ENCODE data around the gene UST. TPM values are rescaled to one million over a fixed set of nuclear protein-coding genes. Genes with fewer than 3 reads are reported as not detected.
A peak's percentile ranks its signal among the peaks of the same experiment; 100 is the strongest.

Gene UST
- total and polyA plus RNA-seq, 2 of the 8 experiments (the other 6 are each of a cell fraction or from before 2014, with no cell fraction given): 13.5 to 34.5 TPM

- no peak for FAIRE-seq
- TF ChIP-seq KDM5A (IDR thresholded peaks at IDR 0.05; ENCODE audit: low read length): no peak
- TF ChIP-seq NANOG (IDR thresholded peaks at IDR 0.05; ENCODE audit: insufficient read depth, low read depth, low read length, poor library complexity, severe bottlenecking): no peak
- TF ChIP-seq CEBPB (IDR thresholded peaks at IDR 0.05; ENCODE audit: low read depth, low read length): no peak
- TF ChIP-seq CHD1 (IDR thresholded peaks at IDR 0.05; ENCODE audit: low read depth, low read length): no peak
- TF ChIP-seq KDM1A (IDR thresholded peaks at IDR 0.05; ENCODE audit: borderline replicate concordance, low read length): peak; percentile 62; the same call in 1 of the 2 replicates
- no peak for TF ChIP-seq SIN3A (conservative IDR thresholded peaks at IDR 0.05 in 1 of 2, IDR thresholded peaks at IDR 0.05 in 1 of 2; ENCODE audit: low read depth in 1 of 2, low read length in 2 of 2)
- no peak for TF ChIP-seq CTBP2 (IDR thresholded peaks at IDR 0.05; ENCODE audit: borderline replicate concordance, insufficient read depth, insufficient read length, low read length)
- TF ChIP-seq BCL11A (IDR thresholded peaks at IDR 0.05; ENCODE audit: low read depth in 2 of 2, low read length in 2 of 2): no peak
- TF ChIP-seq TEAD4 (IDR thresholded peaks at IDR 0.05; ENCODE audit: low read depth, low read length): no peak
- TF ChIP-seq GTF2F1 (IDR thresholded peaks at IDR 0.05; ENCODE audit: borderline replicate concordance, low read depth, low read length): no peak
- no peak for TF ChIP-seq RXRA (IDR thresholded peaks at IDR 0.05; ENCODE audit: insufficient read depth, low read depth, low read length)
- no peak for TF ChIP-seq MAFK (IDR thresholded peaks at IDR 0.05; ENCODE audit: low read depth, low read length)
- no peak for TF ChIP-seq ASH2L (IDR thresholded peaks at IDR 0.05; ENCODE audit: low read length)
Observed at GRCh38 chr6:148814869-148815268, 68.0 kb downstream of the UST start.

More at GRCh38 chr6:148814869-148815268, 68.0 kb downstream of the UST start:
- H2BK5ac ChIP-seq (ENCODE audit: low read depth, low read length): no peak overlapping the region
- no peak overlapping the region for H3K56ac ChIP-seq (replicated peaks; ENCODE audit: insufficient read length, low read depth, low read length)
- H3K79me1 ChIP-seq (ENCODE audit: low read depth, low read length): no peaks in the 10 kb centered on the region; the same call in 1 of the 2 replicates
- peaks cover 5 to 25% (median 18%) of the 10 kb centered on the region in 4 experiments; a peak in 6 of 7 replicates for H3K4me1 ChIP-seq (replicated peaks in 1 of 4; ENCODE audit: control insufficient read depth in 3 of 4, insufficient read depth in 4 of 4, low read length in 3 of 4)
- H2AFZ ChIP-seq (ENCODE audit: low read length): no peak overlapping the region
- H3K4me3 ChIP-seq (ENCODE audit: extremely low read depth in 1 of 4, insufficient read depth in 2 of 4, low read depth in 3 of 4, low read length in 4 of 4): no peak overlapping the region
- 97% methylated on average over 2 of the region's 2 CpGs; no CpG with 5 or more reads in 1 of the 2 experiments for WGBS, 2 experiments (ENCODE audit: extremely low coverage in 1 of 2, insufficient coverage in 1 of 2, insufficient read length in 1 of 2, insufficient replicate concordance in 2 of 2, low coverage in 1 of 2, low lambda C conversion rate in 2 of 2, missing lambda C conversion rate in 1 of 2)
- H3K23me2 ChIP-seq (ENCODE audit: low read depth, low read length): no peaks in the 10 kb centered on the region
- H3K4me2 ChIP-seq (ENCODE audit: insufficient read depth in 1 of 2, low read depth in 2 of 2, low read length in 2 of 2): no peak overlapping the region
- no peaks in the 10 kb centered on the region for H3K27me3 ChIP-seq (replicated peaks in 1 of 4; ENCODE audit: control insufficient read depth in 3 of 4, extremely low read depth in 1 of 4, insufficient read depth in 3 of 4, low read length in 3 of 4)
- H3K23ac ChIP-seq (ENCODE audit: insufficient read length): no peak overlapping the region
- no peaks in the 10 kb centered on the region for H4K20me1 ChIP-seq (replicated peaks in 1 of 2; ENCODE audit: control insufficient read depth in 1 of 2, insufficient read depth in 2 of 2, low read length in 2 of 2)
- H3K9ac ChIP-seq (replicated peaks in 1 of 4; ENCODE audit: extremely low read depth in 1 of 4, low read depth in 3 of 4, low read length in 3 of 4): no peak overlapping the region
- H3K18ac ChIP-seq (ENCODE audit: extremely low read depth, low read length): no peak overlapping the region
- no peak overlapping the region for H3K14ac ChIP-seq (ENCODE audit: insufficient read length)
- H4K8ac ChIP-seq (ENCODE audit: extremely low read depth, insufficient read depth, low read length): no peak overlapping the region
- peaks cover 7 to 83% of the 10 kb centered on the region in 2 experiments for H3K79me2 ChIP-seq (ENCODE audit: control insufficient read depth in 1 of 2, insufficient read depth in 2 of 2, low read length in 2 of 2)
- peaks cover 0 to 22% (median 2%) of the 10 kb centered on the region in 4 experiments; a peak in 3 of 8 replicates for H3K36me3 ChIP-seq (ENCODE audit: control insufficient read depth in 2 of 4, insufficient read depth in 4 of 4, low read length in 3 of 4)
- H2BK20ac ChIP-seq (ENCODE audit: low read length): no peak overlapping the region
- ChIA-PET POLR2A (ENCODE audit: partially characterized antibody) (interaction anchor here (0.6 kb wide), 1 partner anchor 8 kb away, joined by 4 read pairs; no protein-coding TSS in a partner anchor), CTCF (ENCODE audit: partially characterized antibody) (interaction anchor here (1.3 to 4.3 kb wide), 3 partner anchors 22 to 237 kb away, joined by 5 to 13 read pairs (median 6); no protein-coding TSS in a partner anchor)
- H2BK15ac ChIP-seq (ENCODE audit: low read length): no peak overlapping the region
- no peak overlapping the region for H2BK12ac ChIP-seq (ENCODE audit: low read depth, low read length)
- DNase-seq (ENCODE audit: low read depth in 1 of 2, low spot score in 2 of 2): no peak
- no peak overlapping the region for H4K5ac ChIP-seq (ENCODE audit: insufficient read length, low read depth, low read length)
- no peak overlapping the region for H3K27ac ChIP-seq (ENCODE audit: low read depth, low read length)
- H2AK5ac ChIP-seq (ENCODE audit: low read depth, low read length): no peak overlapping the region
- peaks cover 11 to 15% of the 10 kb centered on the region in 2 experiments for H3K9me3 ChIP-seq (ENCODE audit: insufficient read depth in 2 of 2, low read depth in 1 of 2, low read length in 1 of 2)
- no peak overlapping the region for H4K91ac ChIP-seq (replicated peaks; ENCODE audit: insufficient read length, low read length)
- H3K4ac ChIP-seq (replicated peaks; ENCODE audit: insufficient read length, low read depth, low read length): no peak overlapping the region
- no peak overlapping the region for H2BK120ac ChIP-seq (replicated peaks; ENCODE audit: low read depth, low read length)

Measured in H1 (cell line).